PC-9 (cell line): Measurements from ENCODE around the gene ZBED1.
"Not testable (repeated sequence)": the region's sequence is repeated elsewhere in the genome, so short reads cannot be mapped to it uniquely, and the experiment has no call there.

Source experiments
- CTCF ChIP-seq: fragments of 200-600 bp; sonication (generic); conservative IDR thresholded peaks from 2 replicates; pipeline ENCODE4 v1.6.1; 2017; ENCODE audit warnings: mixed run types, antibody characterized with exemption, mild to moderate bottlenecking, moderate library complexity
- EZH2 ChIP-seq: fragments of 200-600 bp; sonication (generic); IDR thresholded peaks from 2 replicates; pipeline ENCODE4 v1.8.0; 2017; ENCODE audit warnings: antibody characterized with exemption, low read depth

GRCh38 chrX:2460821-2461710 is 39.7 kb downstream of the ZBED1 start:
- TF ChIP-seq CTCF, EZH2: not testable (repeated sequence)
